Left ventricle myocardium inferior (tissue), 1 donor: ENCODE measurements around the gene AGPAT3. TPM values are rescaled to one million over a fixed set of nuclear protein-coding genes. Genes with fewer than 3 reads are reported as not detected.

Experiments used
- DNase-seq: peaks from one replicate; pipeline ENCODE4 v3.0.0-alpha.2; 2020
- H3K27ac ChIP-seq: fragments of 200-600 bp; replicated peaks from 2 replicates; pipeline ENCODE4 v1.8.0; 2021
- H3K27me3 ChIP-seq: fragments of 200-600 bp; 2 replicates; pipeline ENCODE4 v1.8.0; 2021; ENCODE audit warnings: low read depth
- H3K36me3 ChIP-seq: fragments of 200-600 bp; 2 replicates; pipeline ENCODE4 v1.8.0; 2021
- H3K4me1 ChIP-seq: fragments of 200-600 bp; 2 replicates; pipeline ENCODE4 v1.8.0; 2021
- H3K4me3 ChIP-seq: fragments of 200-600 bp; 2 replicates; pipeline ENCODE4 v1.8.0; 2021; ENCODE audit warnings: mild to moderate bottlenecking, moderate library complexity
- H3K9me3 ChIP-seq: fragments of 200-600 bp; replicated peaks from 2 replicates; pipeline ENCODE4 v1.8.0; 2021
- intact Hi-C: fragments of 100-400 bp; cut with micrococcal nuclease; formaldehyde crosslinking; loops from one replicate; pipeline ENCODE4 v1.11.0; 2022
- total RNA-seq: library from RNA; stranded (reverse); fragmentation: NEBNext Ultra II Directional; extraction: Animal tissue kit (Norgen Biotek cat#: 25700); gene quantifications from one replicate; pipeline ENCODE4 v1.2.1, GENCODE V29; 2021
- TF ChIP-seq, protein P1 (sequence below): fragments of 200-600 bp; IDR thresholded peaks from 2 replicates; pipeline ENCODE4 v1.8.0; 2021; ENCODE audit warnings: antibody characterized with exemption, mild to moderate bottlenecking, borderline replicate concordance
- donor health status: DM: no; HTN: yes; CAD: no; lungs with severe emphysema.

Gene AGPAT3
- total RNA-seq, 1 donor from 2014 or later, result 79.6 TPM

DNA sequence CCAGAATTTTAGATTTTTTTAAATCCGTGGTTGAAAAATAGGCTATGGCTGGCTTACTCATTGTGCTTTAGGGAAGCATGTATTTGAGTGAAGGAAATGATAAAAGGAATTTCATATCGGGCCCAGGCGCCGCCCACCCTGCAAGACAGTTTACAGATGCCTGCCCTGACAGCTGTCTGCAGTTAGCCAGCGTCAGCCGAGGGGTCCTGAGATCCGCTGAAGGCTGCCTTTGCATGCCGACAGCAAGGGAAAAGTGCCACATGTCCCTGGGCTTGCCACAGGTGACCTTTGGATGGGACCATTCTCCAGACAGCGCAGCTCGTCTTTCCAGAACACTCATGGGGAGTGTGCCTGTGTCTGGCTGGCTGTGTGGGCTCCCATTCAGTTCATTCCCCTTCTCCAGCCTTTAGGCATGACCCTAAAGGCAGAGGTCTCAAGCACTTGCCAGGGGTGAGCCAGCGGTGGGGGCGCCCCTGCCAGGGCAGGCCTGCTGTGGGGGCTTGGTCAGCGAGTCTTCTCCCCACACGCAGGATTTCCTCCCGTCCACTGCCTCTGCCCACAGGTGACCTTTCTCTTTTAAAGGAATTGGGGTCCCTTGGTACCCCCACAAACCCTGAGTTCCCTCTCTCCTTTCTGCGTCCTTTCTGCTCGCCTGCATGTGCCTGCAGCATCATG is 101.0 kb downstream of the AGPAT3 start:
- H3K4me3 ChIP-seq, result no peak overlapping the region
- no peak overlapping the region for H3K27ac ChIP-seq
- TF ChIP-seq, protein P1, sequence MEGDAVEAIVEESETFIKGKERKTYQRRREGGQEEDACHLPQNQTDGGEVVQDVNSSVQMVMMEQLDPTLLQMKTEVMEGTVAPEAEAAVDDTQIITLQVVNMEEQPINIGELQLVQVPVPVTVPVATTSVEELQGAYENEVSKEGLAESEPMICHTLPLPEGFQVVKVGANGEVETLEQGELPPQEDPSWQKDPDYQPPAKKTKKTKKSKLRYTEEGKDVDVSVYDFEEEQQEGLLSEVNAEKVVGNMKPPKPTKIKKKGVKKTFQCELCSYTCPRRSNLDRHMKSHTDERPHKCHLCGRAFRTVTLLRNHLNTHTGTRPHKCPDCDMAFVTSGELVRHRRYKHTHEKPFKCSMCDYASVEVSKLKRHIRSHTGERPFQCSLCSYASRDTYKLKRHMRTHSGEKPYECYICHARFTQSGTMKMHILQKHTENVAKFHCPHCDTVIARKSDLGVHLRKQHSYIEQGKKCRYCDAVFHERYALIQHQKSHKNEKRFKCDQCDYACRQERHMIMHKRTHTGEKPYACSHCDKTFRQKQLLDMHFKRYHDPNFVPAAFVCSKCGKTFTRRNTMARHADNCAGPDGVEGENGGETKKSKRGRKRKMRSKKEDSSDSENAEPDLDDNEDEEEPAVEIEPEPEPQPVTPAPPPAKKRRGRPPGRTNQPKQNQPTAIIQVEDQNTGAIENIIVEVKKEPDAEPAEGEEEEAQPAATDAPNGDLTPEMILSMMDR, result no peak
- no peaks in the 10 kb centered on the region for H3K27me3 ChIP-seq
- no peak for DNase-seq
- H3K9me3 ChIP-seq, result no peaks in the 10 kb centered on the region
- intact Hi-C loops, result no loop called here
- peaks cover 33% of the 10 kb centered on the region for H3K36me3 ChIP-seq
- peaks cover 6% of the 10 kb centered on the region for H3K4me1 ChIP-seq

DNA sequence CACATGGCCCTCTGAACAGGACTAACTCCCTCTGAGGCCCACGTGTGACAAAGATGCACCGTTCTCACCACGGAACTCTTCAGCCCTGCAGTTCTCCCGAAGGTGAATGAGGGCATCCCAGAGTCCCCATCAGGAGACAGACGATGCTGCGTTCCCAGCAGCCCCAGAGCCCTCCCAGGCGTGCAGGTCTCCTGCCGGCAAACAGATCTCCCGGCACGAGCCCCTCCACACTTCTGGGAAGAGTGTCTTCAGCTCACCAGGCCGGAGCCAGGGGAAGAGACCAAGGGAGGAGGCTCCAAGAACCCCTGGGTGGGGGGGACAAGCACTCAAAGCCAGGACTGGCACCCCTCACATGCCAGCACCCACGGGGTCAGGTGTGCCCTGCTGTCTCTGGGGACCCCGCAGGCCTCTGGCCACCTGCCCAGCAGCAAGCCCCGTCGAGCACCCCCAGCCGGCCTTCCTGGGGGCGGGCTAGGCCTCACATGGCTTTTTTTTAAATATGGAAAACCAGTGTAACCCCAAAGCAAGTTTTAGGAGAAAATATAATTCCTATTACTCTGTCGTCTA is 102.0 kb downstream of the AGPAT3 start:
- Histone ChIP-seq H3K9me3 (no peaks in the 10 kb centered on the region), H3K4me3 (no peak overlapping the region), H3K27ac (no peak overlapping the region), H3K4me1 (peaks cover 6% of the 10 kb centered on the region), H3K27me3 (no peaks in the 10 kb centered on the region), H3K36me3 (peaks cover 40% of the 10 kb centered on the region)
- TF ChIP-seq, protein P1, result no peak
- intact Hi-C loops, result no loop called here
- DNase-seq, result no peak

DNA sequence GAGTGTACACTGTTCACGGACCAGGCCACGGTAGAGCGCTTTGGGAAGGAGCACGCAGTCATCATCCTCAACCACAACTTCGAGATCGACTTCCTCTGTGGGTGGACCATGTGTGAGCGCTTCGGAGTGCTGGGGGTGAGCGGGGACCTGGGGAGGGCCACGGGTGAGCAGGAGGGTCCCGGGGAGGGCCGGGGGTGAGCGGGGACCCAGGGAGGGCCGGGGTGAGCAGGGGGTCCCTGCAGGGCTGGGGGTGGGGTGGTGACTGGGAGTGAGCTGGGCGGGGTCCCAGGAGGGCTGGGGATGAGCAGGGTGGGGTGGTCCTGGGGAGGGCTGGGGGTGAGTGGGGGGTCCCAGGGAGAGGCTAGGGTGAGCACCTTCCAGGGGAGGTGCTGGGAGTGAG is 103.0 kb downstream of the AGPAT3 start:
- H3K4me3 ChIP-seq, result no peak overlapping the region
- DNase-seq, result no peak
- H3K27ac ChIP-seq, result no peak overlapping the region
- no peaks in the 10 kb centered on the region for H3K27me3 ChIP-seq
- H3K9me3 ChIP-seq, result no peaks in the 10 kb centered on the region
- TF ChIP-seq, protein P1, result no peak
- peaks cover 46% of the 10 kb centered on the region for H3K36me3 ChIP-seq
- H3K4me1 ChIP-seq, result peaks cover 7% of the 10 kb centered on the region
- intact Hi-C loops, result no loop called here

DNA sequence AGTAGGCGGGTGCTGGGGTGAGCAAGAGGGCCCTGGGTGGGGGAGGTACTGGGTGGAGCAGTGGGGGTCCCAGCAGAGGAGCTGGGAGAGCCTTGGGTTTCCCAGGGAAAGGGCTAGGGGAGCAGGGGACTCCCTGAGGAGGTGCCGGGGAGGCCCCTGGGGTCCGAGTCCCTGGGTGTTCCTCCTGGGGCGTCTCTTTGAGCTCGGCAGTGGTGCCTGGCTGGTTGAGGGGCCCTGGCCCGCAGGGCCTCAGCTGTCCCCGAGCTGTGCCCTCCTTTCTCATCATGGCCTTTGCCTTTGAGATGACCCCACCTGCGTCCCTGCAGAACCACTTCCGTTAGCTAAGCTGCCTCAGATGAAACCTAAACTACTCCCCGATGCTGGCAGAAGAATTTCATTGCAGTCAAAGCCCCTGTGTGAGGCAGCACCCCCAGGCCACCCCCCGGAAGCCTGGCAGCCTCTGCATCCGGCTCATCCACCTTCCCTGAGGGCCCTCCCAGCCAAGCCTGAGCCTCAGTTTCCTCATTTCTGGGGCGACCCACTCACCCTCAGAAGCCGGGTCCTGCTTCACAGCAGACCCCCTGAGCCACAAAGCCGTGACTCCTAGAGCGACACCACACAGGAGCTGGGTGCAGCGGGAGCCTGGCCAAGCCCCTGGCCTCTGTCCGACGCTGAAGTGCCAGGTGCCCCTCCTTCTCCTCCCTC is 103.5 kb downstream of the AGPAT3 start:
- Histone ChIP-seq H3K4me1 (peaks cover 12% of the 10 kb centered on the region), H3K4me3 (no peak overlapping the region), H3K27me3 (no peaks in the 10 kb centered on the region), H3K9me3 (no peaks in the 10 kb centered on the region), H3K27ac (no peak overlapping the region), H3K36me3 (peaks cover 52% of the 10 kb centered on the region)
- TF ChIP-seq, protein P1, result no peak
- intact Hi-C loops, result no loop called here
- no peak for DNase-seq

DNA sequence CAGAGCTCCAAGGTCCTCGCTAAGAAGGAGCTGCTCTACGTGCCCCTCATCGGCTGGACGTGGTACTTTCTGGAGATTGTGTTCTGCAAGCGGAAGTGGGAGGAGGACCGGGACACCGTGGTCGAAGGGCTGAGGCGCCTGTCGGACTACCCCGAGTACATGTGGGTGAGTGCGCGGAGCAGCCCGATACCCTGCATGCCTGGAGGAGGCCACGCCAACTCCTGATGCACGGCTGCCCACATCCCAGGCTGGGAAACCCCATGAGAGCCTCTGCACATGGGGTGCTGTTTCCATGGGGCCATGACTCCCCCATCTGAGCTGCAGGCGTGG is 104.1 kb downstream of the AGPAT3 start:
- Histone ChIP-seq H3K4me3 (no peak overlapping the region), H3K27me3 (no peaks in the 10 kb centered on the region), H3K36me3 (peaks cover 53% of the 10 kb centered on the region), H3K9me3 (no peaks in the 10 kb centered on the region), H3K4me1 (peaks cover 12% of the 10 kb centered on the region), H3K27ac (no peak overlapping the region)
- intact Hi-C loops, result no loop called here
- TF ChIP-seq, protein P1, result no peak
- no peak for DNase-seq
